Endothelial cell of umbilical vein (primary cell): ENCODE measurements around the gene C14orf180. TPM values are rescaled to one million over a fixed set of nuclear protein-coding genes. Genes with fewer than 3 reads are reported as not detected.

ENCODE experiments used
- BruUV-seq: library from RNA; stranded (reverse); fragments of 400-500 nt; replicated peaks from 2 replicates; lab custom pipeline; 2021; lab: Mats Ljungman, UMichigan
- CTCF ChIA-PET: fragments of 300-600, 350-600 bp; sonication (Branson Sonifier 250); formaldehyde crosslinking; loops from one replicate; lab custom pipeline; 2021; ENCODE audit warnings: antibody characterized with exemption, inconsistent platforms; lab: Charles Lee
- POLR2A ChIA-PET: fragments of 300-600, 350-600 bp; sonication (Branson Sonifier 250); formaldehyde crosslinking; loops from one replicate; lab custom pipeline; 2021; ENCODE audit warnings: antibody characterized with exemption, inconsistent platforms; lab: Charles Lee
- DNase-seq: peaks from one replicate; pipeline ENCODE4 v3.0.0-alpha.2; 2011; ENCODE audit warnings: low read depth, low spot score
- FAIRE-seq: peaks from 2 replicates; lab custom pipeline; 2011; peaks lifted over from hg19 to GRCh38; lab: Jason Lieb, UNC
- H2AFZ ChIP-seq: 2 replicates; pipeline ENCODE4 v1.6.0; 2012; ENCODE audit warnings: low read depth, low read length, control low read depth, inconsistent platforms
- H3K27ac ChIP-seq: 2 replicates; pipeline ENCODE4 v1.5.1; 2011; ENCODE audit warnings: low read depth, mild to moderate bottlenecking, control low read depth, low read length, moderate library complexity; ENCODE audit not compliant: insufficient read depth
- H3K27me3 ChIP-seq, 2 experiments: 2 replicates each; pipeline versions ENCODE4 v1.6.0 to v1.6.1; 2011; ENCODE audit warnings: low read length in 2 of 2, mixed read lengths in 1 of 2; ENCODE audit not compliant: control insufficient read depth in 2 of 2, insufficient read depth in 2 of 2
- H3K36me3 ChIP-seq, 2 experiments: 2 replicates in 1 of 2; 3 replicates in 1 of 2; pipeline ENCODE4 v1.5.1; 2011; ENCODE audit warnings: low read length in 2 of 2, mild to moderate bottlenecking in 1 of 2, moderate library complexity in 1 of 2; ENCODE audit not compliant: control insufficient read depth in 2 of 2, insufficient read depth in 2 of 2; ENCODE audit errors: extremely low read depth in 1 of 2
- H3K4me1 ChIP-seq: 3 replicates; pipeline ENCODE4 v1.5.1; 2011; ENCODE audit warnings: mild to moderate bottlenecking, low read length; ENCODE audit not compliant: control insufficient read depth, insufficient read depth; ENCODE audit errors: extremely low read depth
- H3K4me2 ChIP-seq: 2 replicates; pipeline ENCODE4 v1.6.1; 2011; ENCODE audit warnings: low read length, control low read depth, mixed read lengths; ENCODE audit not compliant: insufficient read depth
- H3K4me3 ChIP-seq, 3 experiments: fragments of 200-600 bp in 1 of 3; sonication (generic), shearing (Covaris generic) in 1 of 3; replicated peaks in 1 of 3; 2 replicates each; pipeline ENCODE4 v1.5.1; 2011 to 2016; ENCODE audit warnings: control low read depth in 3 of 3, low read length in 3 of 3, mild to moderate bottlenecking in 2 of 3, inconsistent platforms in 1 of 3, low read depth in 1 of 3, moderate library complexity in 1 of 3; ENCODE audit not compliant: insufficient read depth in 1 of 3
- H3K79me2 ChIP-seq: 2 replicates; pipeline ENCODE4 v1.6.0; 2012; ENCODE audit warnings: low read length, inconsistent platforms; ENCODE audit not compliant: control insufficient read depth, insufficient read depth
- H3K9ac ChIP-seq: replicated peaks from 2 replicates; pipeline ENCODE3; 2011; ENCODE audit warnings: low read length, control low read depth; ENCODE audit not compliant: insufficient read depth; ENCODE audit errors: extremely low read depth
- H3K9me1 ChIP-seq: replicated peaks from 3 replicates; pipeline ENCODE4 v1.6.0; 2011; ENCODE audit warnings: mild to moderate bottlenecking, low read length; ENCODE audit not compliant: control insufficient read depth, insufficient read depth; ENCODE audit errors: extremely low read depth
- H3K9me3 ChIP-seq: replicated peaks from 2 replicates; pipeline ENCODE4 v1.5.1; 2012; ENCODE audit warnings: low read length, inconsistent platforms; ENCODE audit not compliant: control insufficient read depth, insufficient read depth
- H4K20me1 ChIP-seq: replicated peaks from 2 replicates; pipeline ENCODE3; 2011; ENCODE audit warnings: mild to moderate bottlenecking, low read length; ENCODE audit not compliant: control insufficient read depth, insufficient read depth; ENCODE audit errors: extremely low read depth
- CTCF ChIP-seq, 2 donors: IDR thresholded peaks; 1 replicate in 1 of 2; 2 replicates in 1 of 2; pipeline ENCODE4 v1.5.1; 2011; ENCODE audit warnings: low read length in 2 of 2, mild to moderate bottlenecking in 2 of 2, moderate library complexity in 2 of 2, control low read depth in 1 of 2, inconsistent platforms in 1 of 2, low read depth in 1 of 2; ENCODE audit not compliant: insufficient read depth in 1 of 2; ENCODE audit errors: extremely low read depth in 1 of 2
- EZH2 ChIP-seq: IDR thresholded peaks from 2 replicates; pipeline ENCODE4 v1.6.1; 2012; ENCODE audit warnings: borderline replicate concordance, low read depth, mild to moderate bottlenecking, moderate library complexity, low read length, inconsistent platforms; ENCODE audit not compliant: severe bottlenecking
- FOS ChIP-seq: IDR thresholded peaks from 2 replicates; pipeline ENCODE4 v1.6.1; 2011; ENCODE audit warnings: mild to moderate bottlenecking, low read length, moderate library complexity, borderline replicate concordance; ENCODE audit not compliant: insufficient read depth
- GATA2 ChIP-seq: IDR thresholded peaks from 2 replicates; pipeline ENCODE4 v1.7.0; 2011; ENCODE audit warnings: low read depth, mild to moderate bottlenecking, moderate library complexity, mixed read lengths, low read length; ENCODE audit not compliant: insufficient read length, insufficient read depth
- JUN ChIP-seq: IDR thresholded peaks from 2 replicates; pipeline ENCODE4 v1.6.1; 2011; ENCODE audit warnings: borderline replicate concordance, low read depth; ENCODE audit not compliant: insufficient read length, insufficient read depth
- MAX ChIP-seq: IDR thresholded peaks from 2 replicates; pipeline ENCODE4 v1.6.1; 2011; ENCODE audit not compliant: insufficient read depth, insufficient read length
- MYC ChIP-seq: IDR thresholded peaks from one replicate; pipeline ENCODE4 v1.6.1; 2011; ENCODE audit warnings: mild to moderate bottlenecking, low read depth, low read length
- POLR2A ChIP-seq: IDR thresholded peaks from 2 replicates; pipeline ENCODE4 v1.6.1; 2012; ENCODE audit warnings: low read depth, mild to moderate bottlenecking, control low read depth, low read length
- POLR2AphosphoS5 ChIP-seq: IDR thresholded peaks from 2 replicates; pipeline ENCODE4 v1.6.1; 2012; ENCODE audit warnings: low read depth, mild to moderate bottlenecking, control low read depth, low read length, moderate library complexity; ENCODE audit not compliant: insufficient read depth
- dilution Hi-C: fragments of 300-500 bp; cut with MboI; formaldehyde crosslinking; loops from one replicate; pipeline ENCODE4 v1.15.0; 2019; ENCODE audit warnings: low sequenced_read_pairs; ENCODE audit not compliant: extremely low pct_ligation_motif_present
- intact Hi-C: fragments of 100-400 bp; cut with micrococcal nuclease; formaldehyde crosslinking; loops from one replicate; pipeline ENCODE4 v1.10.0; 2022
- polyA plus RNA-seq, 4 experiments: library from polyadenylated mRNA; depleted of rRNA in 3 of 4; stranded (reverse) in 3 of 4; unstranded in 1 of 4; fragments of >200 nt; gene quantifications; 2 replicates each; pipeline versions ENCODE4 v1.2.1 to v1.2.3, GENCODE V29; 2011 to 2012; ENCODE audit warnings: missing spikeins in 1 of 4
- total RNA-seq: library from RNA; stranded (reverse); gene quantifications from 2 replicates; pipeline ENCODE4 v1.2.3, GENCODE V29; 2021

Gene C14orf180
- total and polyA plus RNA-seq, 2 donors (not counting 3 experiments of a cell fraction or from before 2014, with no cell fraction given): not detected

DNA sequence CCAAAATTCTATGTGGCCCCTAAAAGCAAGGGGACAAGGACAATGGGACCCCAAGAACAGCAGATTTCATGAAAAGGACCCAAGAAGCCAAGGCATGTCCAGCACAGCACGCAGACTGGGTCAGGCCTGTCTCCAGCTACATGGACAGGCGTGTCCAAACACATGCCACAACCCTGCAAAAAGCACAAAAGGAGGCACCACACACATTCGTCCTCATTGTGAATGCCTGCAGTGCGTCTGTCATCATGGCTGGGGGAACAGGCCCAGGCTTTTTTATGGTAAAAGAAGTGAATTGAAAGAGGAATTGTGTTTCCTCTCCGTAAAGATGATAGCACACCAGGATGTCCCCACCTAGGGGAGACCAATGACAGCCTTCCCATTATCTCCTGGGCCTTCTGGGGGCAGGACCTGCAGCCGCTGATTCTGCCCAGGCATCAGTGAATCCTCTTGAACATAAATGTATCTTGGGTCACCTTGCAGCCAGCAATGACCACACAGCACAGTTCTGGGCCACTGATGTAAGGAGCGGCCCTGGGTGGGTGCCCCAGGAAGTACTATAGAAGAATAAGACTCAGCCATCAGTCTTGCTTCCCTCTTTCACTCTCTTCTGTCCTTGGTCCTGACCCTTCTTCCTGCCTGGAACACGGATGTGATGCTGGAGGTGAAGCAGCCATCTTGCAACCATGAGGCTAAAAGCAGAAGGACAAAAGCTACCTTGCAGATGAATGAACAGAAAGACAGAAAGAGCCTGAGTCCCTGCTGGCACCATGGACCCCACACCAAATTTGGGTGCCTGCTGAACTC lies 29.8 kb upstream of the C14orf180 start:
- Histone ChIP-seq H3K9ac (no peak overlapping the region), H3K4me2 (no peak overlapping the region), H3K27me3 (no peaks in the 10 kb centered on the region), H2AFZ (no peak overlapping the region), H3K9me1 (no peaks in the 10 kb centered on the region), H3K4me1 (no peaks in the 10 kb centered on the region), H4K20me1 (no peaks in the 10 kb centered on the region), H3K36me3 (no peaks in the 10 kb centered on the region), H3K4me3 (no peak overlapping the region), H3K79me2 (no peaks in the 10 kb centered on the region), H3K9me3 (no peaks in the 10 kb centered on the region), H3K27ac (no peak overlapping the region)
- ChIA-PET CTCF (no interaction called here), POLR2A (no interaction called here)
- intact Hi-C loops (no loop called here), dilution Hi-C loops (no loop called here)
- BruUV-seq: no TSS peak
- TF ChIP-seq FOS: no peak
- FAIRE-seq: no peak
- no peak for DNase-seq

DNA sequence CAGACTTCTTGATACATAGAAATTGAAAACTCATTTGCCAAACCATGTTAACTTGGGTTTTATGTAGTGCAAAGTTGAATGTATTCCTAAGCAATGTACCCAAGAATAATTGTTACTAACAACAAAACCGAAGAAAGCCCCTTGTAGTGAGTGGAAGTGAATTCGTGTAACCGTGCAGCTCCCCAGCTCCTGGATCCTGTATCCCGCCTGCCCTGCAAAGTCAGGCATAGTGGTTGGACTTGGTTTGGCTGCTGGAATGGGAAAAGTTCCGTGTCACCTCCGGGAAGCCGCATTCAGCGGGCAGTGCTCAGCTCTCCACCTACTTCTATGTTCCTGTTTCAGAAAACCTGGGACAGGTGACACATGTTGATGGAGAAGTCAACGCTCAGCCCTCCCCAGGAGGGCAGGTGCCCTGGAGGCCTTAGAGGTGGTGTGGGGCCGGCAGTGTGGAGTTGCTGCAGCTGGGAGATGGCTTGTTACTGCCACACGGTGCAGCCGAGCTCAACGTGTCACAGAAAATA lies 29.2 kb upstream of the C14orf180 start:
- ChIA-PET POLR2A (no interaction called here), CTCF (interaction anchor here (1.4 to 1.5 kb wide), 2 partner anchors 14 to 413 kb away, joined by 3 to 4 read pairs; no protein-coding TSS in a partner anchor)
- Histone ChIP-seq H4K20me1 (no peaks in the 10 kb centered on the region), H3K36me3 (no peaks in the 10 kb centered on the region), H3K9me3 (no peaks in the 10 kb centered on the region), H2AFZ (no peak overlapping the region), H3K4me1 (no peaks in the 10 kb centered on the region), H3K9ac (no peak overlapping the region), H3K4me2 (no peak overlapping the region), H3K79me2 (no peaks in the 10 kb centered on the region), H3K4me3 (no peak overlapping the region), H3K27ac (no peak overlapping the region), H3K27me3 (no peaks in the 10 kb centered on the region), H3K9me1 (no peaks in the 10 kb centered on the region)
- no peak for DNase-seq
- no TSS peak for BruUV-seq
- FAIRE-seq: no peak
- no peak for TF ChIP-seq FOS
- no peak for TF ChIP-seq EZH2
- no peak for TF ChIP-seq POLR2A
- TF ChIP-seq POLR2AphosphoS5: no peak
- no peak for TF ChIP-seq MYC
- no peak for TF ChIP-seq MAX
- no peak for TF ChIP-seq CTCF (IDR thresholded peaks at IDR 0.05; ENCODE audit: extremely low read depth in 1 of 2, insufficient read depth in 1 of 2, low read depth in 1 of 2, low read length in 2 of 2)
- no peak for TF ChIP-seq JUN
- no peak for TF ChIP-seq GATA2
- dilution Hi-C loops (no loop called here), intact Hi-C loops (no loop called here)
